K562 (cell line): ENCODE data around the gene PVALEF. TPM values are rescaled to one million over a fixed set of nuclear protein-coding genes. Genes with fewer than 3 reads are reported as not detected.

Experiments
- ATAC-seq: fragments of 200-7000 bp; cut with Tn5 transposase; 3 replicates; pipeline ENCODE4 v1.9.1; 2020; ENCODE audit warnings: moderate library complexity
- BruUV-seq: library from RNA; stranded (reverse); fragments of 400-500 nt; replicated peaks from 2 replicates; lab custom pipeline; 2021; lab: Mats Ljungman, UMichigan
- CTCF ChIA-PET: fragments of 300-600 bp; formaldehyde crosslinking; extraction: SDS; loops from one replicate; lab custom pipeline; 2021; ENCODE audit warnings: low intra/inter-chr PET ratio; lab: Yijun Ruan, JAX
- POLR2A ChIA-PET: fragments of 300-600, 350-650 bp; sonication (Branson Sonifier 250); formaldehyde crosslinking; extraction: SDS; loops from one replicate; lab custom pipeline; 2021; ENCODE audit warnings: antibody characterized with exemption, inconsistent platforms; lab: Yijun Ruan, JAX
- DNase-seq, 4 experiments: peaks; one replicate each; pipeline versions ENCODE4 v3.0.0 to v3.0.0-alpha.2; 2011 to 2018; ENCODE audit warnings: low spot score in 3 of 4, mixed read lengths in 3 of 4; ENCODE audit errors: extremely low read depth in 1 of 4
- FAIRE-seq: peaks from 2 replicates; lab custom pipeline; 2011; peaks lifted over from hg19 to GRCh38; lab: Jason Lieb, UNC
- H2AFZ ChIP-seq: 2 replicates; pipeline ENCODE4 v1.6.0; 2011; ENCODE audit warnings: low read depth, low read length, control low read depth, inconsistent platforms
- H3K27ac ChIP-seq: fragments of 200-600 bp; 3 replicates; pipeline ENCODE4 v1.8.0; 2011; ENCODE audit warnings: low read depth, mild to moderate bottlenecking, control low read depth, inconsistent platforms, low read length, moderate library complexity, mixed read lengths; ENCODE audit errors: extremely low read depth
- H3K27me3 ChIP-seq, 2 experiments: fragments of 300-600 bp in 1 of 2; 2 replicates in 1 of 2; 3 replicates in 1 of 2; pipeline versions ENCODE4 v1.6.0 to v1.8.0; 2011; ENCODE audit warnings: inconsistent platforms in 2 of 2, low read length in 2 of 2, mild to moderate bottlenecking in 1 of 2, mixed read lengths in 1 of 2, moderate library complexity in 1 of 2; ENCODE audit not compliant: control insufficient read depth in 2 of 2, insufficient read depth in 2 of 2
- H3K36me3 ChIP-seq: fragments of 300-600 bp; 3 replicates; pipeline ENCODE4 v1.8.0; 2011; ENCODE audit warnings: mild to moderate bottlenecking, low read length, inconsistent platforms; ENCODE audit not compliant: control insufficient read depth, insufficient read depth
- H3K4me1 ChIP-seq, 2 experiments: fragments of 200-600 bp in 1 of 2; replicated peaks in 1 of 2; 2 replicates in 1 of 2; 3 replicates in 1 of 2; pipeline versions ENCODE4 v1.5.1 to v1.8.0; 2011; ENCODE audit warnings: inconsistent platforms in 2 of 2, low read length in 2 of 2, mild to moderate bottlenecking in 1 of 2, mixed read lengths in 1 of 2, moderate library complexity in 1 of 2; ENCODE audit not compliant: control insufficient read depth in 2 of 2, insufficient read depth in 2 of 2
- H3K4me2 ChIP-seq: 2 replicates; pipeline ENCODE4 v1.6.1; 2011; ENCODE audit warnings: low read length, control low read depth, inconsistent platforms, mixed read lengths; ENCODE audit not compliant: insufficient read depth
- H3K4me3 ChIP-seq: fragments of 200-600 bp; sonication (generic), shearing (Covaris generic); 2 replicates; pipeline ENCODE4 v1.5.1; 2016; ENCODE audit warnings: control low read depth, inconsistent platforms
- H3K79me2 ChIP-seq: fragments of 200-600 bp; 3 replicates; pipeline ENCODE4 v1.8.0; 2011; ENCODE audit warnings: low read length, inconsistent platforms; ENCODE audit not compliant: control insufficient read depth, insufficient read depth
- H3K9ac ChIP-seq, 2 experiments: 2 replicates each; pipeline versions ENCODE4 v1.6.0 to v1.6.1; 2011; ENCODE audit warnings: low read depth in 2 of 2, low read length in 2 of 2, control low read depth in 1 of 2, inconsistent platforms in 1 of 2, mild to moderate bottlenecking in 1 of 2, mixed read lengths in 1 of 2; ENCODE audit not compliant: insufficient read depth in 1 of 2
- H3K9me1 ChIP-seq: one replicate; pipeline ENCODE4 v1.6.0; 2011; ENCODE audit warnings: inconsistent platforms, mild to moderate bottlenecking, low read length, moderate library complexity; ENCODE audit not compliant: control insufficient read depth, insufficient read depth
- H3K9me3 ChIP-seq: replicated peaks from 2 replicates; pipeline ENCODE4 v1.5.1; 2011; ENCODE audit warnings: low read depth, low read length, inconsistent platforms; ENCODE audit not compliant: control insufficient read depth, insufficient read depth
- H4K20me1 ChIP-seq: replicated peaks from 2 replicates; pipeline ENCODE4 v1.6.1; 2011; ENCODE audit warnings: low read length, inconsistent platforms, mixed read lengths; ENCODE audit not compliant: control insufficient read depth, insufficient read depth
- ATF7 ChIP-seq: fragments of 450-650 bp; IDR thresholded peaks from 2 replicates; pipeline ENCODE4 v1.7.1; 2014; ENCODE audit warnings: mild to moderate bottlenecking, moderate library complexity
- CHD1 ChIP-seq: fragments of 200-600 bp; sonication (generic); IDR thresholded peaks from one replicate; pipeline ENCODE4 v1.6.1; 2012; ENCODE audit warnings: mild to moderate bottlenecking, moderate library complexity, low read length, inconsistent platforms
- E2F6 ChIP-seq, 2 experiments: IDR thresholded peaks; 2 replicates each; pipeline ENCODE4 v1.6.1; 2011; ENCODE audit warnings: borderline replicate concordance in 1 of 2, control low read depth in 1 of 2, low read depth in 1 of 2, low read length in 1 of 2, mild to moderate bottlenecking in 1 of 2, mixed read lengths in 1 of 2, moderate library complexity in 1 of 2; ENCODE audit not compliant: insufficient read depth in 1 of 2, insufficient read length in 1 of 2, poor library complexity in 1 of 2, severe bottlenecking in 1 of 2; ENCODE audit errors: extremely low read depth in 1 of 2
- EWSR1 ChIP-seq: fragments of 450-650 bp; IDR thresholded peaks from 2 replicates; pipeline ENCODE4 v1.6.1; 2018; ENCODE audit warnings: borderline replicate concordance, mild to moderate bottlenecking, low read depth, moderate library complexity; ENCODE audit not compliant: partially characterized antibody
- FOXO4 ChIP-seq: fragments of 450-650 bp; formaldehyde crosslinking; IDR thresholded peaks from 2 replicates; pipeline ENCODE4 v1.4.0; 2020; ENCODE audit warnings: mild to moderate bottlenecking, moderate library complexity
- GTF2E2 ChIP-seq: fragments of 200-800 bp; sonication (Bioruptor generic); IDR thresholded peaks from 2 replicates; pipeline ENCODE4 v1.6.1; 2016; ENCODE audit warnings: missing genetic modification characterization, missing compliant biosample characterization
- JUNB ChIP-seq: fragments of 450-650 bp; formaldehyde crosslinking; conservative IDR thresholded peaks from 2 replicates; pipeline ENCODE4 v1.4.0; 2020; ENCODE audit warnings: mild to moderate bottlenecking
- MAX ChIP-seq: sonication (generic); formaldehyde crosslinking; IDR thresholded peaks from 2 replicates; pipeline ENCODE4 v1.9.0; 2022; ENCODE audit warnings: mild to moderate bottlenecking, missing genetic modification reagents
- MCM2 ChIP-seq: fragments of 450-650 bp; IDR thresholded peaks from 2 replicates; pipeline ENCODE4 v1.6.1; 2017; ENCODE audit warnings: low read depth, mild to moderate bottlenecking
- MCM3 ChIP-seq: fragments of 450-650 bp; IDR thresholded peaks from 2 replicates; pipeline ENCODE4 v1.6.1; 2016
- NFRKB ChIP-seq: fragments of 450-650 bp; IDR thresholded peaks from 2 replicates; pipeline ENCODE4 v1.6.1; 2016; ENCODE audit warnings: low read depth
- PHF20 ChIP-seq: fragments of 450-650 bp; IDR thresholded peaks from 2 replicates; pipeline ENCODE4 v1.6.1; 2018; ENCODE audit not compliant: partially characterized antibody
- RBM25 ChIP-seq: fragments of 200-400 bp; formaldehyde crosslinking; IDR thresholded peaks from 2 replicates; pipeline ENCODE4 v1.6.1; 2018; ENCODE audit warnings: low read length, low read depth, moderate library complexity; ENCODE audit not compliant: severe bottlenecking
- RNF2 ChIP-seq: sonication (generic); IDR thresholded peaks from 2 replicates; pipeline ENCODE4 v1.6.1; 2016
- SRSF3 ChIP-seq: fragments of 200-400 bp; formaldehyde crosslinking; IDR thresholded peaks from 2 replicates; pipeline ENCODE4 v1.6.1; 2016; ENCODE audit warnings: mild to moderate bottlenecking, low read length, moderate library complexity; ENCODE audit not compliant: insufficient read depth
- TCF7L2 ChIP-seq: fragments of 150-350 bp; IDR thresholded peaks from 2 replicates; pipeline ENCODE4 v1.6.1; 2016; ENCODE audit warnings: low read depth, mild to moderate bottlenecking, low read length, moderate library complexity
- ZC3H8 ChIP-seq: fragments of 450-650 bp; IDR thresholded peaks from 2 replicates; pipeline ENCODE4 v1.6.1; 2017
- ZNF347 ChIP-seq: fragments of 450-650 bp; formaldehyde crosslinking; IDR thresholded peaks from 2 replicates; pipeline ENCODE4 v1.4.0; 2020; ENCODE audit warnings: low read depth, mild to moderate bottlenecking, moderate library complexity
- ZNF668 ChIP-seq: fragments of 250-450 bp; sonication (Bioruptor Pico); IDR thresholded peaks from 2 replicates; pipeline ENCODE4 v1.8.0; 2022; ENCODE audit warnings: mild to moderate bottlenecking, inconsistent platforms
- ZNF699 ChIP-seq: fragments of 250-450 bp; sonication (Bioruptor Pico); IDR thresholded peaks from 2 replicates; pipeline ENCODE4 v1.8.0; 2021; ENCODE audit warnings: mild to moderate bottlenecking, moderate library complexity; ENCODE audit not compliant: insufficient replicate concordance
- ZNF77 ChIP-seq: fragments of 250-450 bp; sonication (Bioruptor Pico); IDR thresholded peaks from 2 replicates; pipeline ENCODE4 v1.5.0; 2020
- ZNF780A ChIP-seq: fragments of 250-450 bp; sonication (Bioruptor Pico); IDR thresholded peaks from 2 replicates; pipeline ENCODE4 v1.5.0; 2021; ENCODE audit warnings: mild to moderate bottlenecking
- ZZZ3 ChIP-seq: fragments of 450-650 bp; IDR thresholded peaks from 2 replicates; pipeline ENCODE4 v1.6.1; 2016; ENCODE audit warnings: antibody characterized with exemption, mild to moderate bottlenecking, moderate library complexity
- WGBS: fragments of 100-300 bp; shearing (Covaris generic); methylation state at CpG from one replicate; pipeline ENCODE4 v1.1.6; 2016; ENCODE audit warnings: low coverage, mixed read lengths; ENCODE audit not compliant: insufficient coverage; ENCODE audit errors: missing lambda C conversion rate; 5-methylcytosine and 5-hydroxymethylcytosine counted together
- in situ Hi-C: fragments of 300-500 bp; cut with MboI; formaldehyde crosslinking; loops from 4 replicates; pipeline ENCODE4 v1.15.0; 2018; ENCODE audit warnings: inconsistent platforms, mixed read lengths
- intact Hi-C: fragments of 100-400 bp; cut with micrococcal nuclease; formaldehyde crosslinking; loops from 2 replicates; pipeline ENCODE4 v1.14.2; 2022
- polyA plus RNA-seq, 8 experiments: library from polyadenylated mRNA; depleted of rRNA in 4 of 8; stranded (reverse) in 5 of 8; unstranded in 3 of 8; fragments of >200 nt; fragmentation: Nextera tagmentation in 2 of 8; fragmentation: Illumina TruSeq in 1 of 8; extraction: Ambion mirVana in 2 of 8; extraction: Trizol in 1 of 8; gene quantifications; 2 replicates each; pipeline versions ENCODE4 v1.2.1 to v1.2.3, GENCODE V29; 2011 to 2014; ENCODE audit warnings: inconsistent platforms in 1 of 8, missing spikeins in 1 of 8
- total RNA-seq, 7 experiments: library from RNA; depleted of rRNA in 6 of 7; stranded (reverse); fragments of >200 nt in 6 of 7; fragmentation: Illumina TruSeq in 2 of 7; extraction: Trizol in 2 of 7; gene quantifications; 2 replicates each; pipeline versions ENCODE4 v1.2.1 to v1.2.3, GENCODE V29; 2011 to 2021; ENCODE audit warnings: low replicate concordance in 1 of 7

The PVALEF gene
- total and polyA plus RNA-seq, 9 of the 15 experiments (the other 6 are each of a cell fraction or from before 2014, with no cell fraction given), result not detected

GRCh38 chr17:81169870-81170309, 4.6 kb downstream of the PVALEF start:
- Histone ChIP-seq H3K27me3 (peaks cover 8 to 49% of the 10 kb centered on the region in 2 experiments; a peak in 3 of 5 replicates), H3K4me3 (no peak overlapping the region), H2AFZ (no peak overlapping the region), H4K20me1 (0 out of 2 replicates have a peak, but pooled peaks cover 5% of the 10 kb centered on the region), H3K79me2 (no peaks in the 10 kb centered on the region), H3K4me1 (peaks cover 0 to 27% of the 10 kb centered on the region in 2 experiments; a peak in 3 of 5 replicates), H3K9me3 (no peaks in the 10 kb centered on the region; the same call in none of the 2 replicates), H3K4me2 (no peak overlapping the region), H3K27ac (no peak overlapping the region), H3K9ac (no peak overlapping the region), H3K36me3 (no peaks in the 10 kb centered on the region), H3K9me1 (no peaks in the 10 kb centered on the region)
- POLR2A ChIA-PET, result no interaction called here
- intact Hi-C loops (no loop called here), in situ Hi-C loops (no loop called here)
- DNase-seq (no peak), ATAC-seq (no peak), FAIRE-seq (no peak)
- BruUV-seq, result no TSS peak
- WGBS, result 20% methylated on average over 3 of the region's 3 CpGs
- CTCF ChIA-PET, result no interaction called here
- TF ChIP-seq RBM25 (no peak), PHF20 (peak; percentile 65), CHD1 (no peak), NFRKB (0 out of 2 replicates have a peak, but pooled peaks have one; percentile 41), ZZZ3 (no peak), SRSF3 (no peak), ZC3H8 (no peak), FOXO4 (no peak), MAX (no peak), RNF2 (no peak), TCF7L2 (no peak), MCM3 (no peak), MCM2 (no peak), ZNF77 (CRISPR knock-in tag) (no peak), GTF2E2 (tag) (no peak), ATF7 (no peak), ZNF699 (CRISPR knock-in tag) (no peak), EWSR1 (no peak), ZNF668 (CRISPR knock-in tag) (no peak), ZNF780A (CRISPR knock-in tag) (no peak), JUNB (no peak), ZNF347 (no peak), E2F6 (IDR thresholded peaks at IDR 0.05; ENCODE audit: borderline replicate concordance in 1 of 2, extremely low read depth in 1 of 2, insufficient read depth in 1 of 2, insufficient read length in 1 of 2, low read depth in 1 of 2, low read length in 1 of 2, poor library complexity in 1 of 2, severe bottlenecking in 1 of 2) (no peak)
